Measurements from ENCODE around the gene DNAH8.
"Not testable (repeated sequence)": the region's sequence is repeated elsewhere in the genome, so short reads cannot be mapped to it uniquely, and the experiment has no call there.

Gene DNAH8

DNA sequence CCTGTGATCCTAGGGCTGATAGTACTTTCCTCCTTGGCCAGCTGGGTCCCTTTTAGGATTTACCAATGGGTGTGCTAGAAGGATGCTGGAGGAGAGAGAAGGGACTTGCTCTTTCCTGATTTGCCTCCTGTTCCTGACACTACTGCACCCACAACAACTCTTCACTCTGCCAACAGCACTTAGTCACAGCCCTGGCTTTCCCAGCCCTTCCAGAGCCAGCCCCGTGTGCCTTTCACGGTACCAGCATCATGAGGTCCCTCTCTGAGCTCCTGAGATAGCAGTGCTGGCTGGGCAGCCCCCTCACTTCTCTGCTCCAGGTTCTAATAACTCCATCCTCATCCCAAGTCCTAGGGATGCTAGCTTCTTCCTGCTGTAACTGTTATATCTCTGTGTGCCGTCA is 80.9 kb downstream of the DNAH8 start:
- no peak overlapping the region for H3K27ac ChIP-seq (ENCODE audit: insufficient read depth, low read depth, low read length, poor library complexity, severe bottlenecking)
- WGBS, 2 experiments: 92 to 95% methylated on average over 3 of the region's 3 CpGs

DNA sequence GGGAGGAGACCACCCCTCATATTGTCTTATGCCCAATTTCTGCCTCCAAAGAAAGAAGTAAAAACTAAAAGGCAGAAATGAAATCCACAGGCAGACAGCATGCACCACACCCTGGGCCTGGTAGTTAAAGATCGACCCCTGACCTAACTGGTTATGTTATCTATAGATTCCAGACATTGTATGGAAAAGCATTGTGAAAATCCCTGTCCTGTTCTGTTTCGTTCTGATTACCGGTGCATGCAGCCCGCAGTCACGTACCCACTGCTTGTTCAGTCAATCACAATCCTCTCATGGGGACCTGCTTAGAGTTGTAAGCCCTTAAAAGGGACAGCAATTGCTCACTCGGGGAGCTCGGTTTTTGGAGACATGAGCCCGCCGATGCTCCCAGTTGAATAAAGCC is 81.3 kb downstream of the DNAH8 start:
- H3K4me1 ChIP-seq (ENCODE audit: control insufficient read depth, insufficient read depth, low read length); H3K9me3 ChIP-seq (ENCODE audit: control insufficient read depth, low read length); H3K4me3 ChIP-seq (ENCODE audit: insufficient read depth, low read depth, low read length); H3K27me3 ChIP-seq (ENCODE audit: control insufficient read depth, insufficient read depth, low read length, poor library complexity, severe bottlenecking); H3K27ac ChIP-seq (ENCODE audit: insufficient read depth, low read depth, low read length, poor library complexity, severe bottlenecking); H3K36me3 ChIP-seq (ENCODE audit: control insufficient read depth, insufficient read depth, low read length): not testable (repeated sequence)
- WGBS, 2 experiments: 91 to 94% methylated on average over 9 of the region's 9 CpGs

More for the DNA sequence above, 80.9 kb downstream of the DNAH8 start:
- H3K4me1 ChIP-seq (ENCODE audit: control insufficient read depth, insufficient read depth, low read length): peaks cover 8% of the 10 kb centered on the region
- H3K9me3 ChIP-seq (ENCODE audit: control insufficient read depth, low read length): no peaks in the 10 kb centered on the region
- no peak overlapping the region for H3K4me3 ChIP-seq (ENCODE audit: insufficient read depth, low read depth, low read length)
- H3K36me3 ChIP-seq (ENCODE audit: control insufficient read depth, insufficient read depth, low read length): no peaks in the 10 kb centered on the region
- no peaks in the 10 kb centered on the region for H3K27me3 ChIP-seq (ENCODE audit: control insufficient read depth, insufficient read depth, low read length, poor library complexity, severe bottlenecking)

DNA sequence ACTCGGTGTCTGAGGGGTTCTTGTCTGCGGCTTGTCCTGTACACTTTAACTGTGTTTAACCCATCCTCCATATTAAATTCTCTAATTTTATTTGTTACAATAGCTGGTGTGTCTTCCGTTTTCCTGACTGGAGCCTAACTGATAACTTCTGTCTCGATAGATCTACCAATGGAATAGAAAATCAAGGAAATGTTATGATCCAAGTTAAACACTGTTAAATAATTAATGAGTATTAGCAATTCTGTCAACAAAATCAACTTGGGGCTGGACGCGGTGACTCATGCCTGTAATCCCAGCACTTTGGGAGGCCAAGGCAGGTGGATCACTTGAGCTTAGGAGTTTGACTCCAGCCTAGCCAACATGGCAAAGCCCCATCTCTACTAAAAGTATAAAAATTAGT is 81.7 kb downstream of the DNAH8 start:
- no peak overlapping the region for H3K4me3 ChIP-seq (ENCODE audit: insufficient read depth, low read depth, low read length)
- H3K9me3 ChIP-seq (ENCODE audit: control insufficient read depth, low read length): no peaks in the 10 kb centered on the region
- 81 to 93% methylated on average over 4 to 6 of the region's 6 CpGs for WGBS, 2 experiments
- H3K27me3 ChIP-seq (ENCODE audit: control insufficient read depth, insufficient read depth, low read length, poor library complexity, severe bottlenecking): no peaks in the 10 kb centered on the region
- H3K4me1 ChIP-seq (ENCODE audit: control insufficient read depth, insufficient read depth, low read length): peaks cover 8% of the 10 kb centered on the region
- H3K36me3 ChIP-seq (ENCODE audit: control insufficient read depth, insufficient read depth, low read length): no peaks in the 10 kb centered on the region
- H3K27ac ChIP-seq (ENCODE audit: insufficient read depth, low read depth, low read length, poor library complexity, severe bottlenecking): no peak overlapping the region

DNA sequence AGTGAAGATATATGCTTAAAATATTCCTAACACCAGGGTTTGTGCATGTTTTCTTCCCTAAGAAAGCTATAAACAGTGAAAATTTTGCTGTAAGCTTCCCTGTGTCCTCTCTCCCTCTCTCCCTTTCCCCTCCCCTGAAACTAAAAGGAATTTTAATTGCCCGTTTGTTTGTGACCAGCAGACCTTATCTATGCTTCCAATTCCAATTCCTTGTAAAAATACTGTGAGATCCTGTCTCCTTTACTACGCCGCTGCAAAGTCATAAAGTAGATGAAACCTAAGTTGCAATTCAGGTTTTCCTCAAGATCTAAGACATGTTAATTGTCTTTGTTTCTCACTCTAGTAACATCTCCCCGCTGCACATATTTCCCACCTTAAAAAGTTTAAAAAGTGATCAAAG is 82.3 kb downstream of the DNAH8 start:
- Histone ChIP-seq H3K27ac (ENCODE audit: insufficient read depth, low read depth, low read length, poor library complexity, severe bottlenecking) (no peak overlapping the region), H3K4me1 (ENCODE audit: control insufficient read depth, insufficient read depth, low read length) (peaks cover 8% of the 10 kb centered on the region), H3K27me3 (ENCODE audit: control insufficient read depth, insufficient read depth, low read length, poor library complexity, severe bottlenecking) (no peaks in the 10 kb centered on the region), H3K9me3 (ENCODE audit: control insufficient read depth, low read length) (no peaks in the 10 kb centered on the region), H3K4me3 (ENCODE audit: insufficient read depth, low read depth, low read length) (no peak overlapping the region), H3K36me3 (ENCODE audit: control insufficient read depth, insufficient read depth, low read length) (no peaks in the 10 kb centered on the region)
- 78 to 82% methylated on average over 4 of the region's 4 CpGs for WGBS, 2 experiments

DNA sequence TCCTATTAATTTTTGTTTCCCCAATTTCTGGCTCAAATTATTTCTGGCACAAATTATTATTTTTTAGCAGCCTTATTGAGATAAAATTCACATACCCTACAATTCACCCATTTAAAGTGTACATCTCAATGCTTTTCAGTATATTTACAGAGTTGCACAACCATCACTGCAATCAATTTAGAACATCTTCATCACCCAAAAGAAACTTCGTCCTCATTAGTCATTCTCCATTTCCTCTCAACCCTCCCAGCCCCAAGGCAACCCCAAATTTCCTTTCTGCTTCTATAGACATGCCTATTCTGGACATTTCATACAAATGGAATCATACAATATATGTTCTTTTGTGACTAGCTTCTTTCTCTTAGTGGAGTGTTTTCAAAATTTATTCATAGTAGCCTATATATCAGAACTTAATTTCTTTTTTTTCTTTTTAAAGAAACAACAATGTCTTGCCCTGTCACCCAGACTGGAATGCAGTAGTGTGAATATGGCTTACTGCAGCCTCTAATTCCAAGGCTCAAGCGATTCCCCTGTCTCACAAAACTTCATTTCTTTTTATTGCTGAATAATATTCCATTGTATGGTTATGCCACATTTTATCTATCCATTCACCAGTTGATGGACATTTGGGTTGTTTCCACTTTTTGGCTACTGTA is 84.5 kb downstream of the DNAH8 start:
- Histone ChIP-seq H3K27me3 (ENCODE audit: control insufficient read depth, insufficient read depth, low read length, poor library complexity, severe bottlenecking) (no peaks in the 10 kb centered on the region), H3K27ac (ENCODE audit: insufficient read depth, low read depth, low read length, poor library complexity, severe bottlenecking) (no peak overlapping the region), H3K9me3 (ENCODE audit: control insufficient read depth, low read length) (no peaks in the 10 kb centered on the region), H3K36me3 (ENCODE audit: control insufficient read depth, insufficient read depth, low read length) (no peaks in the 10 kb centered on the region), H3K4me3 (ENCODE audit: insufficient read depth, low read depth, low read length) (no peak overlapping the region), H3K4me1 (ENCODE audit: control insufficient read depth, insufficient read depth, low read length) (peaks cover 8% of the 10 kb centered on the region)
- WGBS, 2 experiments: 68 to 75% methylated on average over 2 of the region's 2 CpGs

DNA sequence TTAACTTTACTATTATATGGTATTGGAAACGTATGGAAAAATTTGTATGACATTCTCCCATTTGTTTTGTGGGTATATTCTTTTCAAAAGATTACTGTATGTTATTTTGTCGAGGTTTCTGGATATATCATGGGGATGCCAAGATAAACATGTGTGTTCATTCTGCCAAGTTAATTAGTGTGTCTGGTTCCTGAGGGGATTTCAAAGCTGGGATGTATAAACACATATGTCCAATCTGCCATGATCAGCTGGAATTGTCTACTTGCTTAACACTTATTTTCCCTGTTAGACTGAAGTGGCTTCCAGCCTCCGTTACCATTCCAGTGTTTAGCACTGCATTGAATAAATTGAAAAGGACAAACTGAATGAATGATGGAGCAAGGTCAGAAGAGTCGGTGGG is 86.2 kb downstream of the DNAH8 start:
- Histone ChIP-seq H3K4me1 (ENCODE audit: control insufficient read depth, insufficient read depth, low read length) (peaks cover 8% of the 10 kb centered on the region), H3K36me3 (ENCODE audit: control insufficient read depth, insufficient read depth, low read length) (no peaks in the 10 kb centered on the region), H3K27me3 (ENCODE audit: control insufficient read depth, insufficient read depth, low read length, poor library complexity, severe bottlenecking) (no peaks in the 10 kb centered on the region), H3K27ac (ENCODE audit: insufficient read depth, low read depth, low read length, poor library complexity, severe bottlenecking) (no peak overlapping the region), H3K4me3 (ENCODE audit: insufficient read depth, low read depth, low read length) (no peak overlapping the region), H3K9me3 (ENCODE audit: control insufficient read depth, low read length) (no peaks in the 10 kb centered on the region)
- WGBS, 2 experiments: 82 to 83% methylated on average over 4 of the region's 4 CpGs

DNA sequence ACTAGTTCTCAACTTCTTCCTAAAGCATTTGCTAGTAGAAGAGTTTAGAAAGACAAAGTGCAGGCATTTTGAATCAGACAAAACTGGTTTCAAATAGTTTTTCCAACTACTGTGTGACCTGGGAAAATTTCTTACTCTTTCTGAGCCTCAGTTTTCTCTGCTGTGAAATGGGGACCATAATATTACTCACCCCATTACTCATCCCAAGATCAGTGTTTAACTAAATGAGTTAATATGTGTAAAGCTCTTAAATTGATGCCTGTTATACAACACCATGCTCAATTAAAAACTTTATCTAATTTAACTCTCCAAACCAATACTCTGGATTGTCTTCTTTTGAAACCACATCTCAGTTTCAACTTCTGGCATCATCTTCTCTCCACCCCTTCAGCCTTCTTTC is 87.4 kb downstream of the DNAH8 start:
- Histone ChIP-seq H3K4me3 (ENCODE audit: insufficient read depth, low read depth, low read length) (no peak overlapping the region), H3K36me3 (ENCODE audit: control insufficient read depth, insufficient read depth, low read length) (no peaks in the 10 kb centered on the region)

DNA sequence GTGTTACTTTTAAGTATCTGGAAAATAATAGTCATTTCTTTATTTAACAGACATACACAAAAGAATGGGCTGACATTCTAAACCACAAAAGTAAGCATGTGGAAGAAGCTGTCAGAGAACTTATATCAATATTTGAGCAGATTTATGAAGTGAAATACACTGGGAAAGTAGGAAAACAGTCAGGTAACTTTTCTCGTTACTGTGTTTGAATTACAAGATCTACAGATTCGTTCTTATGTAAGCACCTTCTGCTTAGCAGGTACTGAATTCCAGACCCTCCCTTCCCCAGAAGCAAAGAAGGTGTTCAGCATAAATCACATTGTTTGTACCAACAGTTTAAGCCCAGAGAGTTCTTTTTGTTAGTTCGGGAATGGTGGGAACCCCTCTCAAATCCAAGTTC is 88.0 kb downstream of the DNAH8 start:
- Histone ChIP-seq H3K4me1 (ENCODE audit: control insufficient read depth, insufficient read depth, low read length) (no peaks in the 10 kb centered on the region), H3K4me3 (ENCODE audit: insufficient read depth, low read depth, low read length) (no peak overlapping the region), H3K27me3 (ENCODE audit: control insufficient read depth, insufficient read depth, low read length, poor library complexity, severe bottlenecking) (no peaks in the 10 kb centered on the region), H3K27ac (ENCODE audit: insufficient read depth, low read depth, low read length, poor library complexity, severe bottlenecking) (no peak overlapping the region), H3K36me3 (ENCODE audit: control insufficient read depth, insufficient read depth, low read length) (no peaks in the 10 kb centered on the region), H3K9me3 (ENCODE audit: control insufficient read depth, low read length) (no peaks in the 10 kb centered on the region)
- WGBS, 2 experiments: 92 to 93% methylated on average over 3 of the region's 3 CpGs

More for the DNA sequence above, 87.4 kb downstream of the DNAH8 start:
- Histone ChIP-seq H3K27ac (ENCODE audit: insufficient read depth, low read depth, low read length, poor library complexity, severe bottlenecking) (no peak overlapping the region), H3K9me3 (ENCODE audit: control insufficient read depth, low read length) (no peaks in the 10 kb centered on the region), H3K27me3 (ENCODE audit: control insufficient read depth, insufficient read depth, low read length, poor library complexity, severe bottlenecking) (no peaks in the 10 kb centered on the region), H3K4me1 (ENCODE audit: control insufficient read depth, insufficient read depth, low read length) (peaks cover 5% of the 10 kb centered on the region)

DNA sequence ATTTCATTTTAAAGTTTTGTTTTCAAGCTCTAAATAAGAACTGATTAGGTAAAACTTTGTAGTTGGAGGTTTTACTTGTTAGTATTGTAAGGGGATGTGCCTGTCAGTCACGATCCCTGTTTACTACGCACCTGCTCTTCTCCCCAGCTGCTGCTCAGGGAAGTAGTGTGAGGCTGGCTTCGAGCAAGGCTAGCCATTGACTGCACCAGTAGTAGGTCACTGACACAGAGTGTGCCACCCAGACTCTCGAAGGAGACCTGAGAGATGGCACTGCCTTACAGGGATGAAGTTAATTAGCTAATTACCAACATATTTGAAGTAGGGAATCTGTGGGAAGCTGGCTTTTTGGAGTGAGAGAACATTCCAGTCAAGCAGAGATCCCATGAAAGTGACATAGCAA is 89.2 kb downstream of the DNAH8 start:
- Histone ChIP-seq H3K9me3 (ENCODE audit: control insufficient read depth, low read length) (no peaks in the 10 kb centered on the region), H3K27ac (ENCODE audit: insufficient read depth, low read depth, low read length, poor library complexity, severe bottlenecking) (no peak overlapping the region), H3K4me3 (ENCODE audit: insufficient read depth, low read depth, low read length) (no peak overlapping the region), H3K4me1 (ENCODE audit: control insufficient read depth, insufficient read depth, low read length) (no peaks in the 10 kb centered on the region), H3K27me3 (ENCODE audit: control insufficient read depth, insufficient read depth, low read length, poor library complexity, severe bottlenecking) (no peaks in the 10 kb centered on the region), H3K36me3 (ENCODE audit: control insufficient read depth, insufficient read depth, low read length) (no peaks in the 10 kb centered on the region)
- WGBS, 2 experiments: 70 to 78% methylated on average over 4 of the region's 4 CpGs

DNA sequence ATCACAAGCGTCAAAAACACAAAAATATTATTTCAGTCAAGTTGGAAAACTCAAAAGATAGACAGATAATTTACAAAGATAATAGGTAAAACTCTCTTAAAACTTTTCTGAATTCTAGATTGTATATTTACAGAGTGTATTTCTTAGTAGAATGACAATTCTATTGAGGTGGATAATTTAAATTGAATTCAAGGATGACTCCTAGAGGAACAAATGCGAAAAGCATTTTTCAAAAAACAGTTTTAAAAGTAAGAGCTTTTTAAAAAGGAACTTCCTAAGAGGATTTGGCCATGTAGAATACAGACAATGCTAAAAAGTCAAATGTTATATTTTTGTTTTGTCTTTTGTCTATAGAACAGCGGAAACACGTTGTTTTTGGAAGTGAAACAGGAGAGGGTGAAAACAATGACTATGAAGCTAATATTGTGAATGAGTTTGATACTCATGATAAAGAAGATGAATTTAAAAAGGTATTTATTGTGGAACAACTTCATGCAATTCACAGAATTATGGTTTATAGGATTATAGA is 90.1 kb downstream of the DNAH8 start:
- Histone ChIP-seq H3K27me3 (ENCODE audit: control insufficient read depth, insufficient read depth, low read length, poor library complexity, severe bottlenecking) (no peaks in the 10 kb centered on the region), H3K27ac (ENCODE audit: insufficient read depth, low read depth, low read length, poor library complexity, severe bottlenecking) (no peak overlapping the region), H3K4me3 (ENCODE audit: insufficient read depth, low read depth, low read length) (no peak overlapping the region), H3K36me3 (ENCODE audit: control insufficient read depth, insufficient read depth, low read length) (no peaks in the 10 kb centered on the region), H3K4me1 (ENCODE audit: control insufficient read depth, insufficient read depth, low read length) (no peaks in the 10 kb centered on the region), H3K9me3 (ENCODE audit: control insufficient read depth, low read length) (no peaks in the 10 kb centered on the region)
- 90 to 99% methylated on average over 4 of the region's 4 CpGs for WGBS, 2 experiments

DNA sequence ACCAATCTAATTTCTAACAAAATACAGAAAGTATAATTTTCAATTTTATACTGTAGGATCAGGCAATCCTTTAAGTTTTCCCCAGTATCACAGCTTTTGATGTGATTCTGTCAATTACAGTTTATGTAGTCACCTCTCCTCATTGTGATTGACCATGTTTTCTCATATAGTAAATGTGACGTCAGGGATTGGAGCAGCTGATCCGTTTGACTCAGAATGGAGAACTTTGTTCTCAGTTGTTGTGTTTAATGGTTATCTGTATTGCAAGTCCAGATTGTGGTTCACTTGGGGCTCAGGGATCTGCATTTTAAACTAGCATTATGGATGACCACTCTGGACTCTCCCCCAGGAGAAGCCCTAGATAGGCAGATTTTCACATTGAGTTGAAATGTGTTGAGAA is 90.6 kb downstream of the DNAH8 start:
- no peaks in the 10 kb centered on the region for H3K9me3 ChIP-seq (ENCODE audit: control insufficient read depth, low read length)
- no peaks in the 10 kb centered on the region for H3K36me3 ChIP-seq (ENCODE audit: control insufficient read depth, insufficient read depth, low read length)
- no peak overlapping the region for H3K27ac ChIP-seq (ENCODE audit: insufficient read depth, low read depth, low read length, poor library complexity, severe bottlenecking)
- 85 to 86% methylated on average over 2 of the region's 2 CpGs for WGBS, 2 experiments
- H3K27me3 ChIP-seq (ENCODE audit: control insufficient read depth, insufficient read depth, low read length, poor library complexity, severe bottlenecking): no peaks in the 10 kb centered on the region
- H3K4me3 ChIP-seq (ENCODE audit: insufficient read depth, low read depth, low read length): no peak overlapping the region
- no peaks in the 10 kb centered on the region for H3K4me1 ChIP-seq (ENCODE audit: control insufficient read depth, insufficient read depth, low read length)

Measured in ectodermal cell (in vitro differentiated cells).